MM.1S (cell line): ENCODE data around the gene CCDC85B.
A peak's percentile ranks its signal among the peaks of the same experiment; 100 is the strongest.
"Not testable (repeated sequence)": the region's sequence is repeated elsewhere in the genome, so short reads cannot be mapped to it uniquely, and the experiment has no call there.

ENCODE experiments used
- DNase-seq: peaks from one replicate; pipeline ENCODE4 v3.0.0-alpha.2; 2015
- H2AFZ ChIP-seq: fragments of 300-600 bp; sonication (generic); 2 replicates; pipeline ENCODE4 v1.6.0; 2016; ENCODE audit warnings: antibody characterized with exemption, low read length
- H3F3A ChIP-seq: fragments of 300-600 bp; sonication (generic); 2 replicates; pipeline ENCODE4 v1.6.1; 2016; ENCODE audit warnings: mild to moderate bottlenecking, antibody characterized with exemption, low read length, moderate library complexity, mixed read lengths; ENCODE audit not compliant: insufficient read depth
- H3K27ac ChIP-seq: fragments of 300-600 bp; sonication (generic); 2 replicates; pipeline ENCODE4 v1.5.1; 2016; ENCODE audit warnings: mild to moderate bottlenecking, low read length
- H3K27me3 ChIP-seq: fragments of 300-600 bp; sonication (generic); replicated peaks from 2 replicates; pipeline ENCODE4 v1.6.0; 2016; ENCODE audit warnings: low read length; ENCODE audit not compliant: insufficient read depth
- H3K36me3 ChIP-seq: fragments of 300-600 bp; sonication (generic); replicated peaks from 2 replicates; pipeline ENCODE4 v1.6.1; 2016; ENCODE audit warnings: mild to moderate bottlenecking, low read length, mixed read lengths; ENCODE audit not compliant: insufficient read depth
- H3K4me1 ChIP-seq: fragments of 300-600 bp; sonication (generic); 2 replicates; pipeline ENCODE4 v1.6.1; 2016; ENCODE audit warnings: low read length, mixed read lengths
- H3K4me2 ChIP-seq: fragments of 300-600 bp; sonication (generic); 2 replicates; pipeline ENCODE4 v1.6.0; 2016; ENCODE audit warnings: low read depth, low read length
- H3K4me3 ChIP-seq: fragments of 300-600 bp; sonication (generic); 2 replicates; pipeline ENCODE4 v1.5.1; 2016; ENCODE audit warnings: low read length, mixed read lengths
- H3K79me2 ChIP-seq: fragments of 300-600 bp; sonication (generic); 2 replicates; pipeline ENCODE4 v1.6.1; 2016; ENCODE audit warnings: mixed run types, low read length, mixed read lengths
- H3K9ac ChIP-seq: fragments of 300-600 bp; sonication (generic); 2 replicates; pipeline ENCODE4 v1.6.1; 2016; ENCODE audit warnings: low read length, mixed read lengths
- H3K9me2 ChIP-seq: fragments of 300-600 bp; sonication (generic); replicated peaks from 2 replicates; pipeline ENCODE4 v1.6.1; 2016; ENCODE audit warnings: mild to moderate bottlenecking, low read length, mixed read lengths; ENCODE audit not compliant: insufficient read depth
- H3K9me3 ChIP-seq: fragments of 300-600 bp; sonication (generic); replicated peaks from 2 replicates; pipeline ENCODE4 v1.6.1; 2016; ENCODE audit warnings: mild to moderate bottlenecking, low read length, mixed read lengths; ENCODE audit not compliant: insufficient read depth
- H4K20me1 ChIP-seq: fragments of 300-600 bp; sonication (generic); 2 replicates; pipeline ENCODE4 v1.6.1; 2016; ENCODE audit warnings: mild to moderate bottlenecking, low read length, moderate library complexity, mixed read lengths; ENCODE audit not compliant: insufficient read depth
- EZH2 ChIP-seq: fragments of 300-600 bp; sonication (generic); optimal IDR thresholded peaks from 2 replicates; pipeline ENCODE3; 2017; ENCODE audit warnings: low read depth, mild to moderate bottlenecking, antibody characterized with exemption, low read length, mixed read lengths
- EZH2phosphoT487 ChIP-seq: fragments of 300-600 bp; sonication (generic); IDR thresholded peaks from 2 replicates; pipeline ENCODE4 v1.6.1; 2018; ENCODE audit warnings: antibody characterized with exemption, low read length
- TF ChIP-seq, protein P1 (sequence below): fragments of 300-600 bp; sonication (generic); IDR thresholded peaks from 2 replicates; pipeline ENCODE4 v1.5.1; 2016; ENCODE audit warnings: antibody characterized with exemption, low read length, mixed read lengths

CCDC85B gene

GRCh38 chr11:65891219-65892136 is 1.0 kb downstream of the CCDC85B start:
- Histone ChIP-seq H3K4me2 (peak overlapping the region; percentile 97), H3K9me3 (no peaks in the 10 kb centered on the region), H3K27ac (peak overlapping the region; percentile 81; the same call in 1 of the 2 replicates), H3K4me1 (peaks cover 29% of the 10 kb centered on the region), H3K27me3 (no peaks in the 10 kb centered on the region; the same call in 1 of the 2 replicates), H4K20me1 (no peaks in the 10 kb centered on the region), H3K36me3 (no peaks in the 10 kb centered on the region), H3K79me2 (peaks cover 28% of the 10 kb centered on the region), H2AFZ (no peak overlapping the region; the same call in 1 of the 2 replicates), H3K4me3 (peak overlapping the region; percentile 84), H3K9me2 (no peaks in the 10 kb centered on the region), H3F3A (peaks cover 32% of the 10 kb centered on the region), H3K9ac (peak overlapping the region; percentile 88)
- TF ChIP-seq EZH2phosphoT487, result no peak
- TF ChIP-seq, protein P1, sequence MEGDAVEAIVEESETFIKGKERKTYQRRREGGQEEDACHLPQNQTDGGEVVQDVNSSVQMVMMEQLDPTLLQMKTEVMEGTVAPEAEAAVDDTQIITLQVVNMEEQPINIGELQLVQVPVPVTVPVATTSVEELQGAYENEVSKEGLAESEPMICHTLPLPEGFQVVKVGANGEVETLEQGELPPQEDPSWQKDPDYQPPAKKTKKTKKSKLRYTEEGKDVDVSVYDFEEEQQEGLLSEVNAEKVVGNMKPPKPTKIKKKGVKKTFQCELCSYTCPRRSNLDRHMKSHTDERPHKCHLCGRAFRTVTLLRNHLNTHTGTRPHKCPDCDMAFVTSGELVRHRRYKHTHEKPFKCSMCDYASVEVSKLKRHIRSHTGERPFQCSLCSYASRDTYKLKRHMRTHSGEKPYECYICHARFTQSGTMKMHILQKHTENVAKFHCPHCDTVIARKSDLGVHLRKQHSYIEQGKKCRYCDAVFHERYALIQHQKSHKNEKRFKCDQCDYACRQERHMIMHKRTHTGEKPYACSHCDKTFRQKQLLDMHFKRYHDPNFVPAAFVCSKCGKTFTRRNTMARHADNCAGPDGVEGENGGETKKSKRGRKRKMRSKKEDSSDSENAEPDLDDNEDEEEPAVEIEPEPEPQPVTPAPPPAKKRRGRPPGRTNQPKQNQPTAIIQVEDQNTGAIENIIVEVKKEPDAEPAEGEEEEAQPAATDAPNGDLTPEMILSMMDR, result peak; percentile 32
- DNase-seq, result no peak

GRCh38 chr11:65892137-65892540 is 1.7 kb downstream of the CCDC85B start:
- Histone ChIP-seq H3K79me2 (peaks cover 24% of the 10 kb centered on the region), H3K4me2 (peak overlapping the region; percentile 97), H3K4me3 (peak overlapping the region; percentile 84), H3K4me1 (peaks cover 25% of the 10 kb centered on the region), H3F3A (peaks cover 35% of the 10 kb centered on the region)
- H4K20me1 ChIP-seq, H3K9me3 ChIP-seq, H2AFZ ChIP-seq, H3K27me3 ChIP-seq, H3K9me2 ChIP-seq, H3K36me3 ChIP-seq, DNase-seq, H3K27ac ChIP-seq, H3K9ac ChIP-seq: not testable (repeated sequence)

GRCh38 chr11:65892661-65893317 is 2.3 kb downstream of the CCDC85B start:
- no peak overlapping the region for H3K27ac ChIP-seq
- no peaks in the 10 kb centered on the region; the same call in 1 of the 2 replicates for H3K27me3 ChIP-seq
- H3K4me2 ChIP-seq, result no peak overlapping the region
- H3K9ac ChIP-seq, result no peak overlapping the region
- H3K9me3 ChIP-seq, result no peaks in the 10 kb centered on the region
- H2AFZ ChIP-seq, result no peak overlapping the region
- H3K36me3 ChIP-seq, result no peaks in the 10 kb centered on the region
- H3F3A ChIP-seq, result peaks cover 33% of the 10 kb centered on the region
- no peak for TF ChIP-seq EZH2
- no peak for TF ChIP-seq EZH2phosphoT487
- TF ChIP-seq, protein P1, result no peak
- no peak for DNase-seq
- H4K20me1 ChIP-seq, result no peaks in the 10 kb centered on the region
- H3K79me2 ChIP-seq, result peaks cover 18% of the 10 kb centered on the region
- peaks cover 19% of the 10 kb centered on the region for H3K4me1 ChIP-seq
- H3K4me3 ChIP-seq, result no peak overlapping the region
- no peaks in the 10 kb centered on the region for H3K9me2 ChIP-seq
